Glutamatergic neuron (in vitro differentiated cells): Measurements from ENCODE around the gene POLD1. TPM values are rescaled to one million over a fixed set of nuclear protein-coding genes. Genes with fewer than 3 reads are reported as not detected.
A peak's percentile ranks its signal among the peaks of the same experiment; 100 is the strongest.

Source experiments
- DNase-seq: peaks from one replicate; pipeline ENCODE4 v3.0.0; 2022
- H3K27ac Mint-ChIP-seq: one replicate; pipeline ENCODE4 v1.8.0; 2020; ENCODE audit warnings: mild to moderate bottlenecking, mixed read lengths, inconsistent platforms; ENCODE audit not compliant: unreplicated experiment
- H3K27me3 Mint-ChIP-seq: one replicate; pipeline ENCODE4 v1.8.0; 2020; ENCODE audit warnings: mild to moderate bottlenecking, moderate library complexity, mixed read lengths, inconsistent platforms; ENCODE audit not compliant: unreplicated experiment
- H3K36me3 Mint-ChIP-seq: one replicate; pipeline ENCODE4 v1.8.0; 2020; ENCODE audit warnings: mild to moderate bottlenecking, mixed read lengths, inconsistent platforms; ENCODE audit not compliant: unreplicated experiment
- H3K4me1 Mint-ChIP-seq: one replicate; pipeline ENCODE4 v1.8.0; 2020; ENCODE audit warnings: mild to moderate bottlenecking, low read depth, mixed read lengths, inconsistent platforms; ENCODE audit not compliant: unreplicated experiment
- H3K4me3 Mint-ChIP-seq: one replicate; pipeline ENCODE4 v1.8.0; 2020; ENCODE audit warnings: mild to moderate bottlenecking, mixed read lengths, inconsistent platforms; ENCODE audit not compliant: unreplicated experiment
- H3K9me3 Mint-ChIP-seq: one replicate; pipeline ENCODE4 v1.8.0; 2020; ENCODE audit warnings: mild to moderate bottlenecking, moderate library complexity, mixed read lengths, inconsistent platforms; ENCODE audit not compliant: unreplicated experiment
- total RNA-seq: library from RNA; stranded (reverse); fragmentation: NEBNext Ultra II Directional; extraction: Animal tissue kit (Norgen Biotek cat#: 25700); gene quantifications from one replicate; pipeline ENCODE4 v1.2.1, GENCODE V29; 2021; ENCODE audit not compliant: unreplicated experiment
- TF ChIP-seq, protein P1 (sequence below): fragments of 200-600 bp; sonication (generic); IDR thresholded peaks from one replicate; pipeline ENCODE4 v1.5.0; 2021; ENCODE audit not compliant: partially characterized antibody, unreplicated experiment

Gene POLD1
- total RNA-seq, 1 donor from 2014 or later = 38.9 TPM

DNA sequence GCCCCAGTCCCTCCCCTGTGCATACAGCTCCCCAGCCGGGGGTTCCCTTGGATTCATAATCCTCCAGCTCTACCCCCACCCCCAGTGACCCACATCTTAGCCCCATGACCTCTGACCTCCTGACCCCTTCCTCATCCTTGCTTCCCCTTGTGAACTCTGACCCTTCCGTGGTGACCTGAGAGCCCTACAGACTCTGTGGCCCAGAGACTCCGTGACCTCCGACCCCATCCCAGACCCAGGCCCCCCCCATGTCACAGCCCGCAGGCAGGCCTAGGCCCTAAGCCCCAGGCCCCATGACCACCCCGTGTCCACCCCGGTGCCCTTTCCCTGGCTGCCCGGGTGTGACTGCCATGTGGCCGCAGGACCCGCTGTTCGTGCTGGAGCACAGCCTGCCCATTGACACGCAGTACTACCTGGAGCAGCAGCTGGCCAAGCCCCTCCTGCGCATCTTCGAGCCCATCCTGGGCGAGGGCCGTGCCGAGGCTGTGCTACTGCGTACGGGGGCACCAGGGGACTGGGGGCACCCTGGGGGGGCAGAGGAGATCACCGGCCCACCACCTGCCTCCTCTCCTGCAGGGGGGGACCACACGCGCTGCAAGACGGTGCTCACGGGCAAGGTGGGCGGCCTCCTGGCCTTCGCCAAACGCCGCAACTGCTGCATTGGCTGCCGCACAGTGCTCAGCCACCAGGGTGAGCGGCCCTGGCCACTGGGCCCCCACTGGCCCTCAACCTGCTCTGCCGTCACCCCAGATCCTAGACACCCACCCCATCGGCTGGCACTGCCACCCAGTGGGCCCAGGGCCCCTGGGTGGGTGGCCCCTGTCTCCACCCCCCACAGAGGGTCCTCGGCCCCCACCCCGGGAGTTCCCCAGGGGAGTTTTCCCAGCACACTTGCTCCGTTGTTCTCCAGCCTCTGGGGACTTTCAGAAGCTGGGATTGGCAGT, 32.2 kb downstream of the POLD1 start:
- no peak overlapping the region for H3K4me3 Mint-ChIP-seq
- H3K27ac Mint-ChIP-seq = no peak overlapping the region
- no peak for DNase-seq
- H3K27me3 Mint-ChIP-seq = peaks cover 8% of the 10 kb centered on the region
- peaks cover 10% of the 10 kb centered on the region for H3K9me3 Mint-ChIP-seq
- peaks cover 9% of the 10 kb centered on the region for H3K4me1 Mint-ChIP-seq
- H3K36me3 Mint-ChIP-seq = no peaks in the 10 kb centered on the region
- TF ChIP-seq, protein P1, sequence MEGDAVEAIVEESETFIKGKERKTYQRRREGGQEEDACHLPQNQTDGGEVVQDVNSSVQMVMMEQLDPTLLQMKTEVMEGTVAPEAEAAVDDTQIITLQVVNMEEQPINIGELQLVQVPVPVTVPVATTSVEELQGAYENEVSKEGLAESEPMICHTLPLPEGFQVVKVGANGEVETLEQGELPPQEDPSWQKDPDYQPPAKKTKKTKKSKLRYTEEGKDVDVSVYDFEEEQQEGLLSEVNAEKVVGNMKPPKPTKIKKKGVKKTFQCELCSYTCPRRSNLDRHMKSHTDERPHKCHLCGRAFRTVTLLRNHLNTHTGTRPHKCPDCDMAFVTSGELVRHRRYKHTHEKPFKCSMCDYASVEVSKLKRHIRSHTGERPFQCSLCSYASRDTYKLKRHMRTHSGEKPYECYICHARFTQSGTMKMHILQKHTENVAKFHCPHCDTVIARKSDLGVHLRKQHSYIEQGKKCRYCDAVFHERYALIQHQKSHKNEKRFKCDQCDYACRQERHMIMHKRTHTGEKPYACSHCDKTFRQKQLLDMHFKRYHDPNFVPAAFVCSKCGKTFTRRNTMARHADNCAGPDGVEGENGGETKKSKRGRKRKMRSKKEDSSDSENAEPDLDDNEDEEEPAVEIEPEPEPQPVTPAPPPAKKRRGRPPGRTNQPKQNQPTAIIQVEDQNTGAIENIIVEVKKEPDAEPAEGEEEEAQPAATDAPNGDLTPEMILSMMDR = no peak

DNA sequence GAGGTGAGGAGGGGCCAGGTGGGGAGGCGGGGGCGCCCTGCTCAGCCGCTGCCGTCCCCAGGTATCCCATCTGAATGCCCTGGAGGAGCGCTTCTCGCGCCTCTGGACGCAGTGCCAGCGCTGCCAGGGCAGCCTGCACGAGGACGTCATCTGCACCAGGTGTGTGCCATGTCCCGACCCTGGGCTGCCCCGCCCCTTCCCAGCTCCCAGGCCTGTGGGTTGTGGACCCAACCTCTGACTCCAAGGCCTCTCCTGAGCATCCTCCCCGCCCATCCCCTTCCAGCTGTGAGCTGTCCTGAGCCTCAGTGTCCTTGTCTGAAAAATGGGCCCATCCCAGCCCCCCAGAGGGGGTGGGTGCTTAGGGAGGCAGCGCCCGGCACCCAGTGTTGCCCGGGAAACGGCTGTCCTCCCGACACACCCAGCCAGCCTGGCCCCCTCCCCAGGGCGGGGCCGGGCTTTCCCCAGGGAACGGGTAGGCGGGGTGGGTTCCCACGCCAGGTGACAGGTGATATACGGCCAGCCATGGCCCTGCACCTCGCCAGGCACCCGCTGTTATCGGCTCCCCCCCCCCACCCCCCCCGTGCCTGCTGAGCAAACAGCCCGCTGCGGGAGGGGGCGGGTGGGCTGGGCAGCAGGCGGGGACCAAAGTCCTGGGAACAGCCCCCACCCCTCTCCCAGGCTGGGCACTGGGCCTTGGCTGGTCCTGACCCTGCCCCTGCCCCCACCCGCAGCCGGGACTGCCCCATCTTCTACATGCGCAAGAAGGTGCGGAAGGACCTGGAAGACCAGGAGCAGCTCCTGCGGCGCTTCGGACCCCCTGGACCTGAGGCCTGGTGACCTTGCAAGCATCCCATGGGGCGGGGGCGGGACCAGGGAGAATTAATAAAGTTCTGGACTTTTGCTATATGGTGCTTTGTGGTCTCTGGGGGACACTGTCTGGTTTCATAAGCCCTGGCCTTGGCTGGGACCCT, 33.2 kb downstream of the POLD1 start:
- no peak overlapping the region for H3K27ac Mint-ChIP-seq
- no peak overlapping the region for H3K4me3 Mint-ChIP-seq
- H3K9me3 Mint-ChIP-seq = peaks cover 10% of the 10 kb centered on the region
- H3K4me1 Mint-ChIP-seq = peaks cover 8% of the 10 kb centered on the region
- H3K27me3 Mint-ChIP-seq = peaks cover 8% of the 10 kb centered on the region
- TF ChIP-seq, protein P1 = no peak
- DNase-seq = no peak
- no peaks in the 10 kb centered on the region for H3K36me3 Mint-ChIP-seq

DNA sequence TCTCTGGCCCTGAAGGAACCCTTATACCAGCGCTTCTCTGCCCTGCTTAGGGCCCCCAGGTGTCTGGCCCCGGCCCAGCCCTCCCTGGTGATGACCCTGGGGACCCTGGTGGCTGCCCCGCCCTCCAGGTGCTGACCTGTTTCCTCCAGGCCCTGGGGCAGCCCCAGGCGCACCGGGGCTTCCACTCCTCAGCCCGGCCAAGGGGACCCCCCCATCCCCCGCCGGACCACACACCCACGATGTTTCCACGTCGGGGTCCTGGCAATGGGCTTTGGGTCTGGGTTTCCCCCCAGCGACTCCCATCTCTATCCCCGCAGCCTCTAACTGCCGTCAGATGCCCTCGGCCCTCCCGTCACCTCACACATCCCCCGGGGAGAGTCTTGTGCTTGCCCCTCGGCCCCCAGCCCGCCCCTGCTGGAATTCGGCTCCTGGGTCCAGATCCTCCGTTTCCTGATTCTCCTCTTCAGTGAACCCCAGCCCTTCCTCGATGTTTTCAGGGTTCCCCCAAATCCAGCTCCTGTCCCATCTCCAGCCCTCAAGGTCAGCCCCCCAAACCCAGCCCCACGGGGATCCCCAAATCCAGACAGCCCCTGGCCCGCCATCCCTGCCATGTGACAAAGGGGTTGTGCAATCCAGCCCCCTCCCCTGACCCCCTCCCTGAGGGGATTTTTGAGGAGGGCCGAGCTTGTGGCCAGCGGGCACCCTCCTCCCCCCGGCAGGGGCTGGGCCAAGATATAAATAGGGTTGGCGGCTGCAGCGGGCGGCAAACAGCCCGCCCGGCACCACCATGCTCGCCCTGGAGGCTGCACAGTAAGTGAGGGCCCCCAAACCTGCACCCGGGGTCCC, 34.3 kb downstream of the POLD1 start, which contains the start of gene SPIB:
Gene SPIB (plus strand): TSS at position 763 of the 846 bp plus-strand sequence. CDS start 25 bp downstream, at position 788.
- Mint-ChIP-seq H3K27ac (no peak within 1 kb of the TSS), H3K9me3 (peaks cover 5% of the 10 kb centered on the region), H3K27me3 (peaks cover 5% of the 10 kb centered on the region), H3K4me3 (peak within 1 kb of the TSS; percentile 79), H3K36me3 (no peaks in the 10 kb centered on the region), H3K4me1 (peaks cover 8% of the 10 kb centered on the region)
- TF ChIP-seq, protein P1 = no peak
- DNase-seq = no peak

DNA sequence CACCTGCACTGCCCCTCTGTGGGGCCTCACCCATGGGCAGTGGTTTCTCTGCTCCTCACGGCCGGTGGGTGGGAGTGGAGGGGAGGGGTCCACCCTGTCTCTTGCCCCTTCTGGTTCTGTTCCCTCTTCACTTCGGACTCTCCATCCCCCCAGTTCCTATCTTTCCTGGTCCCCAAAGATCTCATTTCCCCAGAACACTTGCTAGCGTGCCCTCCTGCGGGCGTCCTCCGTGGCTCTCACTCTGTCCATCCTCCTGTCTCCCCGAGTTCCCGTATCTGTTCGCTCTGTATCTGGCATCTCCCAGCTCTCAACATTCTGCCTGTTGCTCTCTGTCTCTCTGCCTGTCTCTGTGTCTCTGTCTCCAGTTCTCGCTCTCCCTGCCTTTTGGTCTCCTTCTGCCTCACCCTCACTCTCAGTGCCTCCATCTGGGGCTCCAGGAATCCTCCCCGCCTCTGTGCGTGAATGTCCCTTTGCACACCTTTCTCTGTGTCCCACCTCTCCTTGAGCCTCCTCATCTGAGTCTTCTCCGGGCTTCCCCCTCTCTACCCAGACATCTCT, 35.0 kb downstream of the POLD1 start:
- Mint-ChIP-seq H3K4me1 (peaks cover 8% of the 10 kb centered on the region), H3K4me3 (peak overlapping the region; percentile 79), H3K9me3 (peaks cover 6% of the 10 kb centered on the region), H3K27me3 (peaks cover 5% of the 10 kb centered on the region), H3K36me3 (no peaks in the 10 kb centered on the region), H3K27ac (no peak overlapping the region)
- TF ChIP-seq, protein P1 = no peak
- DNase-seq = no peak
